BLaER1 treated with 17β-estradiol and CSF1 and Interleukin-3, amounts not matched to agents 10 nM and 100 nM (cell line): Measurements from ENCODE around the gene VIL1.

Source experiments
- H3K27ac ChIP-seq, 11 experiments: shearing (Covaris generic); formaldehyde crosslinking; 2 replicates each; pipeline ENCODE4 v1.8.1; 2022
- H3K27me3 ChIP-seq, 11 experiments: shearing (Covaris generic); formaldehyde crosslinking; 2 replicates each; pipeline ENCODE4 v1.8.1; 2022
- H3K36me3 ChIP-seq, 11 experiments: shearing (Covaris generic); formaldehyde crosslinking; 2 replicates each; pipeline ENCODE4 v1.8.1; 2022
- H3K4me1 ChIP-seq, 10 experiments: shearing (Covaris generic); formaldehyde crosslinking; 2 replicates each; pipeline ENCODE4 v1.8.1; 2022
- H3K4me2 ChIP-seq, 11 experiments: shearing (Covaris generic); formaldehyde crosslinking; 2 replicates each; pipeline ENCODE4 v1.8.1; 2022
- H3K4me3 ChIP-seq, 10 experiments: shearing (Covaris generic); formaldehyde crosslinking; 2 replicates each; pipeline ENCODE4 v1.8.1; 2022
- H3K9ac ChIP-seq, 11 experiments: shearing (Covaris generic); formaldehyde crosslinking; 2 replicates each; pipeline ENCODE4 v1.8.1; 2022
- H3K9me3 ChIP-seq, 11 experiments: shearing (Covaris generic); formaldehyde crosslinking; replicated peaks in 1 of 11; 2 replicates each; pipeline ENCODE4 v1.8.1; 2022
- H4K20me1 ChIP-seq, 11 experiments: shearing (Covaris generic); formaldehyde crosslinking; 2 replicates each; pipeline ENCODE4 v1.8.1; 2022
- Cebpa-rat ChIP-seq, 11 experiments: shearing (Covaris generic); IDR thresholded peaks; 2 replicates each; pipeline ENCODE4 v1.8.1; 2022

VIL1 gene

GRCh38 chr2:218392459-218392858 lies 26.5 kb upstream of the VIL1 start:
- H3K27ac ChIP-seq, result peak overlapping the region in 8 of 11 experiments; percentile 19 to 100 (median 78); a peak in 11 of 22 replicates

GRCh38 chr2:218392891-218393462 lies 25.9 kb upstream of the VIL1 start:
- TF ChIP-seq Cebpa-rat (IDR thresholded peaks at IDR 0.05), result no peak
- no peaks in the 10 kb centered on the region for H3K36me3 ChIP-seq

More at GRCh38 chr2:218392459-218392858, 26.5 kb upstream of the VIL1 start:
- Histone ChIP-seq H3K4me3 (no peak overlapping the region), H3K4me2 (peak overlapping the region; percentile 76 to 99 (median 95)), H3K4me1 (peaks cover 58 to 79% (median 64%) of the 10 kb centered on the region in 10 experiments), H3K9me3 (no peaks in the 10 kb centered on the region), H3K27me3 (peaks cover 0 to 7% (median 4%) of the 10 kb centered on the region in 11 experiments; a peak in 14 of 22 replicates), H3K9ac (peak overlapping the region in 7 of 11 experiments; percentile 17 to 94 (median 37); a peak in 8 of 22 replicates), H3K36me3 (no peaks in the 10 kb centered on the region; a peak in 1 of 22 replicates), H4K20me1 (no peaks in the 10 kb centered on the region)
- TF ChIP-seq Cebpa-rat (IDR thresholded peaks at IDR 0.05), result no peak

GRCh38 chr2:218393750-218394290 lies 25.1 kb upstream of the VIL1 start:
- H3K4me3 ChIP-seq, result peak overlapping the region in 3 of 10 experiments; percentile 12 to 34 (median 29); a peak in 2 of 20 replicates
- H3K4me2 ChIP-seq, result peak overlapping the region; percentile 76 to 99 (median 95)
- H3K9ac ChIP-seq, result peak overlapping the region in 8 of 11 experiments; percentile 24 to 99 (median 48); a peak in 9 of 22 replicates
- peak overlapping the region; percentile 23 to 100 (median 96); a peak in 17 of 22 replicates for H3K27ac ChIP-seq
- TF ChIP-seq Cebpa-rat (IDR thresholded peaks at IDR 0.05), result peak in 3 of 11 experiments; percentile 9 to 30 (median 17); a peak in 1 of 22 replicates
- H3K27me3 ChIP-seq, result peaks cover 0 to 21% (median 17%) of the 10 kb centered on the region in 11 experiments; a peak in 15 of 22 replicates
- H3K9me3 ChIP-seq, result no peaks in the 10 kb centered on the region
- no peaks in the 10 kb centered on the region for H4K20me1 ChIP-seq
- peaks cover 65 to 78% (median 74%) of the 10 kb centered on the region in 10 experiments for H3K4me1 ChIP-seq
- H3K36me3 ChIP-seq, result no peaks in the 10 kb centered on the region

More at GRCh38 chr2:218392891-218393462, 25.9 kb upstream of the VIL1 start:
- peaks cover 0 to 12% (median 9%) of the 10 kb centered on the region in 11 experiments; a peak in 15 of 22 replicates for H3K27me3 ChIP-seq
- no peak overlapping the region for H3K4me3 ChIP-seq
- peak overlapping the region; percentile 76 to 99 (median 95) for H3K4me2 ChIP-seq
- H3K27ac ChIP-seq, result peak overlapping the region in 9 of 11 experiments; percentile 19 to 100 (median 58); a peak in 15 of 22 replicates
- H4K20me1 ChIP-seq, result no peaks in the 10 kb centered on the region
- H3K9me3 ChIP-seq, result no peaks in the 10 kb centered on the region
- peak overlapping the region; percentile 8 to 99 (median 37); a peak in 12 of 22 replicates for H3K9ac ChIP-seq
- H3K4me1 ChIP-seq, result peaks cover 64 to 80% (median 69%) of the 10 kb centered on the region in 10 experiments

GRCh38 chr2:218394298-218395089 lies 24.4 kb upstream of the VIL1 start:
- H3K27ac ChIP-seq, result peak overlapping the region; percentile 23 to 100 (median 96); a peak in 20 of 22 replicates
- peaks cover 0 to 26% (median 20%) of the 10 kb centered on the region in 11 experiments; a peak in 15 of 22 replicates for H3K27me3 ChIP-seq
- H3K4me2 ChIP-seq, result peak overlapping the region; percentile 76 to 99 (median 95)
- H3K9me3 ChIP-seq, result no peaks in the 10 kb centered on the region
- H3K4me3 ChIP-seq, result peak overlapping the region in 3 of 10 experiments; percentile 20 to 34 (median 29); a peak in 3 of 20 replicates
- no peaks in the 10 kb centered on the region for H4K20me1 ChIP-seq
- no peak; a peak in 1 of 22 replicates for TF ChIP-seq Cebpa-rat (IDR thresholded peaks at IDR 0.05)
- H3K36me3 ChIP-seq, result no peaks in the 10 kb centered on the region
- peak overlapping the region in 9 of 11 experiments; percentile 24 to 99 (median 42); a peak in 10 of 22 replicates for H3K9ac ChIP-seq
- peaks cover 60 to 79% (median 75%) of the 10 kb centered on the region in 10 experiments for H3K4me1 ChIP-seq

- H3K4me3 ChIP-seq, result peak overlapping the region in 2 of 10 experiments; percentile 20 to 34; a peak in 2 of 20 replicates
- no peaks in the 10 kb centered on the region for H4K20me1 ChIP-seq
- peak overlapping the region in 7 of 11 experiments; percentile 37 to 100 (median 94); a peak in 9 of 22 replicates for H3K9ac ChIP-seq
- H3K9me3 ChIP-seq, result no peaks in the 10 kb centered on the region
- peaks cover 54 to 73% (median 70%) of the 10 kb centered on the region in 10 experiments for H3K4me1 ChIP-seq
- no peak for TF ChIP-seq Cebpa-rat (IDR thresholded peaks at IDR 0.05)
- no peaks in the 10 kb centered on the region for H3K36me3 ChIP-seq
- H3K4me2 ChIP-seq, result peak overlapping the region; percentile 78 to 99 (median 97)
- H3K27ac ChIP-seq, result peak overlapping the region in 10 of 11 experiments; percentile 78 to 100 (median 99); a peak in 21 of 22 replicates
- H3K27me3 ChIP-seq, result peaks cover 0 to 26% (median 20%) of the 10 kb centered on the region in 11 experiments; a peak in 15 of 22 replicates
These were observed 23.9 kb upstream of the VIL1 start for GRCh38 chr2:218395090-218395444.

- Histone ChIP-seq H3K27ac (peak overlapping the region; percentile 78 to 100 (median 99)), H4K20me1 (no peaks in the 10 kb centered on the region), H3K9me3 (no peaks in the 10 kb centered on the region), H3K36me3 (no peaks in the 10 kb centered on the region), H3K27me3 (peaks cover 0 to 26% (median 20%) of the 10 kb centered on the region in 11 experiments; a peak in 15 of 22 replicates), H3K4me1 (peaks cover 51 to 70% (median 66%) of the 10 kb centered on the region in 10 experiments), H3K4me3 (peak overlapping the region in 8 of 10 experiments; percentile 53 to 97 (median 91); a peak in 14 of 20 replicates), H3K4me2 (peak overlapping the region; percentile 78 to 99 (median 97)), H3K9ac (peak overlapping the region; percentile 70 to 100 (median 99))
- no peak for TF ChIP-seq Cebpa-rat (IDR thresholded peaks at IDR 0.05)
These were observed 23.5 kb upstream of the VIL1 start for GRCh38 chr2:218395456-218395825.

GRCh38 chr2:218395826-218396687 lies 22.9 kb upstream of the VIL1 start:
- peak overlapping the region; percentile 96 to 100 (median 99) for H3K27ac ChIP-seq
- H4K20me1 ChIP-seq, result peaks cover 0 to 2% (median 1%) of the 10 kb centered on the region in 11 experiments; a peak in 10 of 22 replicates
- no peaks in the 10 kb centered on the region for H3K9me3 ChIP-seq
- peak overlapping the region; percentile 94 to 99 (median 97) for H3K4me2 ChIP-seq
- peak overlapping the region; percentile 94 to 100 (median 99) for H3K9ac ChIP-seq
- H3K4me3 ChIP-seq, result peak overlapping the region; percentile 64 to 97 (median 93)
- peaks cover 46 to 68% (median 64%) of the 10 kb centered on the region in 10 experiments for H3K4me1 ChIP-seq
- peaks cover 0 to 26% (median 20%) of the 10 kb centered on the region in 11 experiments; a peak in 15 of 22 replicates for H3K27me3 ChIP-seq
- H3K36me3 ChIP-seq, result peaks cover 0 to 2% (median under 1%) of the 10 kb centered on the region in 11 experiments; a peak in 9 of 22 replicates
- TF ChIP-seq Cebpa-rat (IDR thresholded peaks at IDR 0.05), result no peak
